Stimulated activated naive CD8-positive, alpha-beta T cell treated with anti-CD3 and anti-CD28 coated beads, Interleukin-15, Interleukin-2, amounts not matched to agents 100 U/mL and 50 U/mL, for 24 hours (primary cell): ENCODE data around the gene PFKFB3.
A peak's percentile ranks its signal among the peaks of the same experiment; 100 is the strongest.
"Not testable (repeated sequence)": the region's sequence is repeated elsewhere in the genome, so short reads cannot be mapped to it uniquely, and the experiment has no call there.

ENCODE experiments used
- ATAC-seq: fragments of 150-1000 bp; cut with Tn5 transposase; one replicate; pipeline ENCODE4 v1.10.0; 2021
- DNase-seq: peaks from one replicate; pipeline ENCODE4 v3.0.0; 2021

Gene PFKFB3

GRCh38 chr10:6272126-6272525, 69.4 kb downstream of the PFKFB3 start:
- DNase-seq (no peak), ATAC-seq (no peak)

GRCh38 chr10:6273351-6273750, 70.6 kb downstream of the PFKFB3 start:
- ATAC-seq (no peak), DNase-seq (no peak)

GRCh38 chr10:6274040-6274439, 71.3 kb downstream of the PFKFB3 start:
- DNase-seq (no peak), ATAC-seq (no peak)

- DNase-seq (no peak), ATAC-seq (no peak)
Observed at GRCh38 chr10:6274484-6274883, 71.8 kb downstream of the PFKFB3 start.

GRCh38 chr10:6275022-6275997, 72.6 kb downstream of the PFKFB3 start:
- DNase-seq (peak; percentile 87), ATAC-seq (peak; percentile 92)

GRCh38 chr10:6276356-6276755, 73.6 kb downstream of the PFKFB3 start:
- ATAC-seq: no peak
- no peak for DNase-seq

- DNase-seq: no peak
- no peak for ATAC-seq
Observed at GRCh38 chr10:6278519-6279120, 75.9 kb downstream of the PFKFB3 start.

- DNase-seq: no peak
- ATAC-seq: no peak
Observed at GRCh38 chr10:6279540-6280267, 77.0 kb downstream of the PFKFB3 start.

GRCh38 chr10:6280291-6280690, 77.6 kb downstream of the PFKFB3 start:
- DNase-seq: no peak
- ATAC-seq: no peak

- no peak for DNase-seq
- no peak for ATAC-seq
Observed at GRCh38 chr10:6282454-6282958, 79.8 kb downstream of the PFKFB3 start.

GRCh38 chr10:6283655-6284054, 80.9 kb downstream of the PFKFB3 start:
- ATAC-seq: no peak
- no peak for DNase-seq

- not testable (repeated sequence) for ATAC-seq, DNase-seq
Observed at GRCh38 chr10:6290621-6291020, 87.9 kb downstream of the PFKFB3 start.

- no peak for DNase-seq
Observed at GRCh38 chr10:6292741-6293151, 90.0 kb downstream of the PFKFB3 start.

GRCh38 chr10:6296425-6296824, 93.7 kb downstream of the PFKFB3 start:
- DNase-seq, ATAC-seq: not testable (repeated sequence)

More at GRCh38 chr10:6292741-6293151, 90.0 kb downstream of the PFKFB3 start:
- ATAC-seq: no peak

- no peak for ATAC-seq
- no peak for DNase-seq
Observed at GRCh38 chr10:6296828-6297251, 94.1 kb downstream of the PFKFB3 start.

GRCh38 chr10:6297522-6297921, 94.8 kb downstream of the PFKFB3 start:
- ATAC-seq: no peak
- no peak for DNase-seq

- ATAC-seq: no peak
- no peak for DNase-seq
Observed at GRCh38 chr10:6297951-6298381, 95.2 kb downstream of the PFKFB3 start.

GRCh38 chr10:6298428-6298827, 95.7 kb downstream of the PFKFB3 start:
- DNase-seq: no peak
- ATAC-seq: no peak

GRCh38 chr10:6299234-6299633, 96.5 kb downstream of the PFKFB3 start:
- ATAC-seq (no peak), DNase-seq (no peak)

- DNase-seq: no peak
- ATAC-seq: no peak
Observed at GRCh38 chr10:6299743-6300105, 97.0 kb downstream of the PFKFB3 start.

- ATAC-seq (peak; percentile 70), DNase-seq (peak; percentile 34)
Observed at GRCh38 chr10:6300106-6300783, 97.5 kb downstream of the PFKFB3 start.
